ENCODE data around the gene PCSK5.

Gene PCSK5

GRCh38 chr9:76004526-76004925 is 114.1 kb downstream of the PCSK5 start:
- no peak for TF ChIP-seq TAF1 (IDR thresholded peaks at IDR 0.05; ENCODE audit: low read depth)
- TF ChIP-seq REST (IDR thresholded peaks at IDR 0.05; ENCODE audit: low read depth), result no peak
- no peak for TF ChIP-seq USF1 (IDR thresholded peaks at IDR 0.05)
- TF ChIP-seq TCF12 (IDR thresholded peaks at IDR 0.05; ENCODE audit: low read depth), result no peak
- TF ChIP-seq MAX (IDR thresholded peaks at IDR 0.05), result no peak
- no peak for TF ChIP-seq ZBTB7A (IDR thresholded peaks at IDR 0.05; ENCODE audit: low read depth)
- TF ChIP-seq NFIC (IDR thresholded peaks at IDR 0.05), result no peak
- TF ChIP-seq CEBPB (IDR thresholded peaks at IDR 0.05), result no peak
- TF ChIP-seq EGR1 (IDR thresholded peaks at IDR 0.05), result no peak
- TF ChIP-seq CREB1 (IDR thresholded peaks at IDR 0.05; ENCODE audit: low read depth), result no peak
- TF ChIP-seq RAD21 (IDR thresholded peaks at IDR 0.05; ENCODE audit: low read depth), result no peak
- no peak for TF ChIP-seq FOXM1 (IDR thresholded peaks at IDR 0.05; ENCODE audit: borderline replicate concordance, low read depth)

- no peak for TF ChIP-seq TEAD4 (IDR thresholded peaks at IDR 0.05)
Observed at GRCh38 chr9:76007935-76008334, 117.5 kb downstream of the PCSK5 start.

GRCh38 chr9:76013809-76014208 is 123.3 kb downstream of the PCSK5 start:
- no peak for TF ChIP-seq CREB1 (IDR thresholded peaks at IDR 0.05; ENCODE audit: low read depth)
- no peak for TF ChIP-seq RAD21 (IDR thresholded peaks at IDR 0.05; ENCODE audit: low read depth)
- TF ChIP-seq EGR1 (IDR thresholded peaks at IDR 0.05), result no peak
- no peak for TF ChIP-seq TEAD4 (IDR thresholded peaks at IDR 0.05)
- no peak for TF ChIP-seq TCF12 (IDR thresholded peaks at IDR 0.05; ENCODE audit: low read depth)
- no peak for TF ChIP-seq USF1 (IDR thresholded peaks at IDR 0.05)
- no peak for TF ChIP-seq MAX (IDR thresholded peaks at IDR 0.05)
- no peak for TF ChIP-seq EP300 (IDR thresholded peaks at IDR 0.05; ENCODE audit: borderline replicate concordance)
- TF ChIP-seq REST (IDR thresholded peaks at IDR 0.05; ENCODE audit: low read depth), result no peak
- TF ChIP-seq ZBTB7A (IDR thresholded peaks at IDR 0.05; ENCODE audit: low read depth), result no peak
- TF ChIP-seq YY1 (IDR thresholded peaks at IDR 0.05; ENCODE audit: low read depth), result no peak
- no peak for TF ChIP-seq TAF1 (IDR thresholded peaks at IDR 0.05; ENCODE audit: low read depth)
- TF ChIP-seq NFIC (IDR thresholded peaks at IDR 0.05), result no peak
- TF ChIP-seq FOXM1 (IDR thresholded peaks at IDR 0.05; ENCODE audit: borderline replicate concordance, low read depth), result no peak
- no peak for TF ChIP-seq CEBPB (IDR thresholded peaks at IDR 0.05)

- TF ChIP-seq ZBTB7A (IDR thresholded peaks at IDR 0.05; ENCODE audit: low read depth) (no peak), CEBPB (IDR thresholded peaks at IDR 0.05) (no peak)
Observed at GRCh38 chr9:76018235-76018634, 127.8 kb downstream of the PCSK5 start.

GRCh38 chr9:76018761-76019160 is 128.3 kb downstream of the PCSK5 start:
- no peak for TF ChIP-seq CEBPB (IDR thresholded peaks at IDR 0.05)
- no peak for TF ChIP-seq EP300 (IDR thresholded peaks at IDR 0.05; ENCODE audit: borderline replicate concordance)
- TF ChIP-seq MAX (IDR thresholded peaks at IDR 0.05), result no peak
- TF ChIP-seq ZBTB7A (IDR thresholded peaks at IDR 0.05; ENCODE audit: low read depth), result no peak
- TF ChIP-seq CREB1 (IDR thresholded peaks at IDR 0.05; ENCODE audit: low read depth), result no peak
- TF ChIP-seq FOXM1 (IDR thresholded peaks at IDR 0.05; ENCODE audit: borderline replicate concordance, low read depth), result no peak
- no peak for TF ChIP-seq USF1 (IDR thresholded peaks at IDR 0.05)
- no peak for TF ChIP-seq TAF1 (IDR thresholded peaks at IDR 0.05; ENCODE audit: low read depth)
- TF ChIP-seq TEAD4 (IDR thresholded peaks at IDR 0.05), result no peak
- no peak for TF ChIP-seq REST (IDR thresholded peaks at IDR 0.05; ENCODE audit: low read depth)
- no peak for TF ChIP-seq TCF12 (IDR thresholded peaks at IDR 0.05; ENCODE audit: low read depth)
- no peak for TF ChIP-seq NFIC (IDR thresholded peaks at IDR 0.05)
- no peak for TF ChIP-seq YY1 (IDR thresholded peaks at IDR 0.05; ENCODE audit: low read depth)
- TF ChIP-seq RAD21 (IDR thresholded peaks at IDR 0.05; ENCODE audit: low read depth), result no peak
- no peak for TF ChIP-seq EGR1 (IDR thresholded peaks at IDR 0.05)

Measured in Ishikawa (cell line).